ENCODE results near the gene IFITM1.

DNA sequence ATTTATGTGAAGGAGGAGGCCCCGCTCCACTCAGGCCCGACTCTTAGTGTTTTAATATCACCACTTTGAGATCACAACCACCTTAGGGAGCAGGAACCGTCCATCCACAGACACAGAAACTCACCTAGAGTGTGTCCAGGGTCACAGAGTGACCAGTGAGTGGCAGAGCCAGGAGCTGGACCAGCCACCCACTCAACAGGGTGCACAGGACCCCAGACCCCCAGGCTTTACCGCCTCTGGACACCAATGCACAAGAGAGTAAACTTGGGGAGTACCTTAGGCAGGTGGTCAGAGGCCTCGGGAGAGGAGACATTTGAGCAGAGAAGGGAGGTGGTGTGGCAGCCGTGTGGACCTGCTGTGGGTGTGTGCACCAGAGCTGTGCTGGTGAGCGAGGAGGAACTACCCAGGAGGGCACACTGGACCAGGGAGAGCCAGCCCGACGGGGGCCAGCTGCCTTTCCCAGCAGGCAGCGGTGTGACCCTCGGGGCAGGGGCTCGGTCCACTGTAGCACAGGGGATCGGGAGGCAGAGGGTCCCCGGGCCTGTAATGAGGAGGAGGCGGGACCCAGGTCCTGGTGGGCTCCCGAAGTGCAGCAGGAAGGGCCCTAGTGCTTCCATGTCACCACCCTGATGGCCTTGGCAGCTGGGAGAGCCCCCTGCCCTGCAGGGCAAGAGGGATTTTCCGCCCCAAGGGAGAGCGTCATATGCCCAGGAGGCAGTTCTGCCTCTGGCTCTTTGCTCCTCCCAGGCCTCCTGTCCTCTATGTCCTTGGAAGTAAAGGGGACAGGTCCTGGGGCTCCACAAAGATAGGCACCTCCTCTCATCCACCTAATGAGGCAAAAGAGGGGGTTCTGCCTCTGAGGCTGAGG is 43.2 kb upstream of the IFITM1 start:
- TF ChIP-seq, protein P1, sequence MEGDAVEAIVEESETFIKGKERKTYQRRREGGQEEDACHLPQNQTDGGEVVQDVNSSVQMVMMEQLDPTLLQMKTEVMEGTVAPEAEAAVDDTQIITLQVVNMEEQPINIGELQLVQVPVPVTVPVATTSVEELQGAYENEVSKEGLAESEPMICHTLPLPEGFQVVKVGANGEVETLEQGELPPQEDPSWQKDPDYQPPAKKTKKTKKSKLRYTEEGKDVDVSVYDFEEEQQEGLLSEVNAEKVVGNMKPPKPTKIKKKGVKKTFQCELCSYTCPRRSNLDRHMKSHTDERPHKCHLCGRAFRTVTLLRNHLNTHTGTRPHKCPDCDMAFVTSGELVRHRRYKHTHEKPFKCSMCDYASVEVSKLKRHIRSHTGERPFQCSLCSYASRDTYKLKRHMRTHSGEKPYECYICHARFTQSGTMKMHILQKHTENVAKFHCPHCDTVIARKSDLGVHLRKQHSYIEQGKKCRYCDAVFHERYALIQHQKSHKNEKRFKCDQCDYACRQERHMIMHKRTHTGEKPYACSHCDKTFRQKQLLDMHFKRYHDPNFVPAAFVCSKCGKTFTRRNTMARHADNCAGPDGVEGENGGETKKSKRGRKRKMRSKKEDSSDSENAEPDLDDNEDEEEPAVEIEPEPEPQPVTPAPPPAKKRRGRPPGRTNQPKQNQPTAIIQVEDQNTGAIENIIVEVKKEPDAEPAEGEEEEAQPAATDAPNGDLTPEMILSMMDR (IDR thresholded peaks at IDR 0.05), result no peak
- TF ChIP-seq EZH2phosphoT487 (IDR thresholded peaks at IDR 0.05), result no peak
- TF ChIP-seq EZH2 (IDR thresholded peaks at IDR 0.05), result no peak
